Activated CD4-positive, alpha-beta T cell treated with anti-CD3 and anti-CD28 coated beads for 48 hours (primary cell): Measurements from ENCODE around the gene RHEBL1.

ENCODE experiments used
- DNase-seq: peaks from one replicate; pipeline ENCODE4 v3.0.0-alpha.2; 2020

The RHEBL1 gene

GRCh38 chr12:49018261-49019119 lies 51.3 kb downstream of the RHEBL1 start, which contains the start of gene PRKAG1:
Gene PRKAG1 (minus strand): TSS chr12:49018776. CDS start chr12:49018740, 36 bp downstream.
- peak; percentile 96 for DNase-seq

GRCh38 chr12:49017891-49018260 lies 51.9 kb downstream of the RHEBL1 start:
- peak; percentile 73 for DNase-seq

- DNase-seq, result no peak
These were observed 54.6 kb downstream of the RHEBL1 start for GRCh38 chr12:49015196-49015595.
